ENCODE measurements around the gene SETBP1. TPM values are rescaled to one million over a fixed set of nuclear protein-coding genes. Genes with fewer than 3 reads are reported as not detected.
A peak's percentile ranks its signal among the peaks of the same experiment; 100 is the strongest.

The SETBP1 gene
- total and polyA plus RNA-seq, 2 of the 13 experiments (the other 11 are each of a cell fraction or from before 2014, with no cell fraction given): 0.18 to 0.65 TPM

GRCh38 chr18:44771956-44772917, 91.5 kb downstream of the SETBP1 start (continued):
- TF ChIP-seq HMGXB3 (CRISPR knock-in tag; IDR thresholded peaks at IDR 0.05; ENCODE audit: borderline replicate concordance) (no peak), ZNF572 (CRISPR knock-in tag; IDR thresholded peaks at IDR 0.05) (no peak), ZBTB37 (CRISPR knock-in tag; IDR thresholded peaks at IDR 0.05) (no peak), RELA (CRISPR knock-in tag; IDR thresholded peaks at IDR 0.05) (no peak), EEA1 (CRISPR knock-in tag; IDR thresholded peaks at IDR 0.05; ENCODE audit: borderline replicate concordance) (no peak), CREM (IDR thresholded peaks at IDR 0.05) (peak; percentile 49), CREM (CRISPR knock-in tag; IDR thresholded peaks at IDR 0.05) (no peak), AGO2 (optimal IDR thresholded peaks at IDR 0.05; ENCODE audit: low read depth, low read length) (no peak), PCBP2 (optimal IDR thresholded peaks at IDR 0.05; ENCODE audit: low read depth, low read length, poor library complexity, severe bottlenecking) (no peak), ZNF766 (CRISPR knock-in tag; IDR thresholded peaks at IDR 0.05; ENCODE audit: borderline replicate concordance) (no peak), MTF1 (CRISPR knock-in tag; IDR thresholded peaks at IDR 0.05) (no peak), ZFX (CRISPR knock-in tag; IDR thresholded peaks at IDR 0.05; ENCODE audit: low read depth) (no peak), ADNP (CRISPR knock-in tag; IDR thresholded peaks at IDR 0.05) (no peak), ZNF256 (CRISPR knock-in tag; conservative IDR thresholded peaks at IDR 0.05) (no peak), E2F5 (CRISPR knock-in tag; conservative IDR thresholded peaks at IDR 0.05) (no peak), KLF9 (CRISPR knock-in tag; IDR thresholded peaks at IDR 0.05; ENCODE audit: low read depth) (no peak), SAP130 (CRISPR knock-in tag; IDR thresholded peaks at IDR 0.05; ENCODE audit: low read depth) (0 out of 2 replicates have a peak, but pooled peaks have one; percentile 37), ZNF75D (CRISPR knock-in tag; IDR thresholded peaks at IDR 0.05; ENCODE audit: borderline replicate concordance) (no peak), UBTF (CRISPR knock-in tag; IDR thresholded peaks at IDR 0.05) (no peak), ZNF557 (CRISPR knock-in tag; IDR thresholded peaks at IDR 0.05) (no peak), ZSCAN30 (CRISPR knock-in tag; IDR thresholded peaks at IDR 0.05) (no peak), REL (CRISPR knock-in tag; conservative IDR thresholded peaks at IDR 0.05) (no peak)
